ENCODE measurements around the gene MDFIC2.
"Not testable (repeated sequence)": the region's sequence is repeated elsewhere in the genome, so short reads cannot be mapped to it uniquely, and the experiment has no call there.

The MDFIC2 gene

GRCh38 chr3:70315021-70315420, 2.6 kb upstream of the MDFIC2 start:
- no peak overlapping the region for H3K27ac ChIP-seq
- no peak for TF ChIP-seq CTCF (conservative IDR thresholded peaks at IDR 0.05)

DNA sequence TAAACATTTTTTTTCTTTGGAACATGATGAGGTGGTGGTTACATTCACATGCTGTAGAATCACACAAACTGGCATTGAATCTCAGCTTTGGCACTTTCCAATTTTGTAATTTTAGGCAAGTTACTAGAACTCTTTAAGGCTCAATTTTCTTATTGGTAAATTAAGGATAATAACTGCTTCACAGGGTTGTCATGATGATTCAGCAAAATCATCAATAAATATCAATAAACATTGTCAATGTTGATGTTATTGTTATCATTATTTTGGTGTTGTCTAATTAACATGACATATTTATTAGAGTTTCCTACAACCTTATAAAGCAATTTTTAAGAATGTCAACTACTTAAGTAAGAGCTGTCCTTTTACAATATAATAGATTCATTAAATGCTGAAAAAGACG, 1.6 kb downstream of the MDFIC2 start:
- no peak for TF ChIP-seq CTCF (conservative IDR thresholded peaks at IDR 0.05)
- no peak overlapping the region for H3K27ac ChIP-seq

GRCh38 chr3:70309591-70309990, 2.8 kb downstream of the MDFIC2 start:
- no peak overlapping the region for H3K27ac ChIP-seq
- TF ChIP-seq CTCF (conservative IDR thresholded peaks at IDR 0.05), result no peak

- H3K27ac ChIP-seq, result no peak overlapping the region
- peak; percentile 65 for TF ChIP-seq CTCF (conservative IDR thresholded peaks at IDR 0.05)
Measured at GRCh38 chr3:70308760-70309159, 3.7 kb downstream of the MDFIC2 start.

DNA sequence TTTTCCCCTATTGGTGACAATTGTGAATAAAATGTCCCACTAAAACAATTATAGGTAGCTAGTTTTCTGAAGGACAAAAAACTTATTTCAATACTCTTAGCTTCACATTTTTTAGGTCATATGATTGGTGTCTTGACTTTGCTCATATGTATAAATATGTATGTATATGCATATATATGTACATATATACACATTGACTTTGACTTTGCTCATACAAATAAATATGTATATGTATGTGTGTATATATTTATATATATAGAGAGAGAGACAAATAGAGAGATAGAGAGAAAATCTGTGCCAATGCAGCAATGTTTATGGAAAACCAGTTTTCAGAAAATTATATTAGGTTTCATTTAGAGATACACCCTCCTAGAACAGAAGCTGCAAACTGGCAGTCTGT, 5.7 kb downstream of the MDFIC2 start:
- no peak overlapping the region for H3K27ac ChIP-seq
- TF ChIP-seq CTCF (conservative IDR thresholded peaks at IDR 0.05), result no peak

GRCh38 chr3:70298385-70298784, 14.1 kb downstream of the MDFIC2 start:
- TF ChIP-seq CTCF (conservative IDR thresholded peaks at IDR 0.05), result no peak
- no peak overlapping the region for H3K27ac ChIP-seq

DNA sequence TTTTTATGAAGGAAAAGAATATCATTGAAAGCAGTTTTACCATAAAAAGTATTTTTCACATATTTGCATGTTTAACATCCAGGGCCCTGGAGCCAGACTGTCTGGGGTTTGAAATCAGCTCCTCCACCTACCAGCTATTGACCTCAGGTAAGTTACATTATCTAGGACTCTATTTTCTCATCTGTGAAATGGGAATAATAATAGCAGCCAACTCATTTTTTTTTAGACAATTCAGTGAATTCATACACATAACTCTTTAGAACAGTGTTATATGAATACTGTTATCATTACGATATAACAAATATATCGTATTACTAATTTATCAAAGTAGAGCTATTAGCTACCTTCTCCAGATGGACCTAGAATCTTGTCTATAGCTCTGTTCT, 21.3 kb downstream of the MDFIC2 start:
- H3K27ac ChIP-seq, result no peak overlapping the region
- no peak for TF ChIP-seq CTCF (conservative IDR thresholded peaks at IDR 0.05)

DNA sequence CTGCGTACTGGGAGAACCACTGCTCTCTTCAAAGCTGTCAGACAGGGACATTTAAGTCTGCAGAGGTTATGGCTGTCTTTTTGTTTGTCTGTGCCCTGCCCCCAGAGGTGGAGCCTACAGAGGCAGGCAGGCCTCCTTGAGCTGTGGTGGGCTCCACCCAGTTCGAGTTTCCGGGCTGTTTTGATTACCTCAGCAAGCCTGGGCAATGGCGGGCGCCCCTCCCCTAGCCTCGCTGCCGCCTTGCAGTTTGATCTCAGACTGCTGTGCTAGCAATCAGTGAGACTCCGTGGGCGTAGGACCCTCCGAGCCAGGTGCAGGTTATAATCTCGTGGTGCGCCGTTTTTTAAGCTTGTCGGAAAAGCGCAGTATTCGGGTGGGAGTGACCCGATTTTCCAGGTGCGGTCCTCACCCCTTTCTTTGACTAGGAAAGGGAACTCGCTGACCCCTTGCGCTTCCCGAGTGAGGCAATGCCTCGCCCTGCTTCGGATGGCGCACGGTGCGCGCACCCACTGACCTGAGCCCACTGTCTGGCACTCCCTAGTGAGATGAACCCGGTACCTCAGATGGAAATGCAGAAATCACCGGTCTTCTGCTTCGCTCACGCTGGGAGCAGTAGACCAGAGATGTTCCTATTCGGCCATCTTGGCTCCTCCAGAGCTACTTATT, 21.9 kb downstream of the MDFIC2 start:
- not testable (repeated sequence) for H3K27ac ChIP-seq
